Measurements from ENCODE around the gene CCDC88B. TPM values are rescaled to one million over a fixed set of nuclear protein-coding genes. Genes with fewer than 3 reads are reported as not detected.

Gene CCDC88B
- total and polyA plus RNA-seq, 4 donors: 13.6 to 56.8 (median 43.4) TPM

GRCh38 chr11:64318766-64319761, 20.9 kb upstream of the CCDC88B start:
- no peaks in the 10 kb centered on the region for H3K9me3 ChIP-seq (ENCODE audit: control insufficient read depth in 4 of 4, insufficient read depth in 3 of 4, low read length in 3 of 4)
- peaks cover 0 to 16% (median 3%) of the 10 kb centered on the region in 5 donors for H3K4me1 ChIP-seq (ENCODE audit: control insufficient read depth in 5 of 5, insufficient read depth in 5 of 5, low read length in 5 of 5)
- ATAC-seq (ENCODE audit: insufficient read depth, low FRiP score) (no peak), DNase-seq (no peak)
- TF ChIP-seq CTCF (IDR thresholded peaks at IDR 0.05; ENCODE audit: control extremely low read depth, extremely low read depth): no peak
- H3K27ac ChIP-seq (ENCODE audit: low read depth in 1 of 2, low read length in 1 of 2): peak overlapping the region; percentile 93 to 97
- no peaks in the 10 kb centered on the region for H3K27me3 ChIP-seq (ENCODE audit: control insufficient read depth in 3 of 3, insufficient read depth in 3 of 3, low read length in 2 of 3)
- H3K36me3 ChIP-seq (ENCODE audit: control insufficient read depth in 4 of 4, insufficient read depth in 4 of 4, low read length in 4 of 4): peaks cover 0 to 37% (median 5%) of the 10 kb centered on the region in 4 donors
- peak overlapping the region in 1 of 2 donors; percentile 75 for H3K9ac ChIP-seq (ENCODE audit: insufficient read depth in 1 of 2, low read length in 2 of 2)
- WGBS, 2 donors: 11 to 18% methylated on average over 18 of the region's 19 CpGs
- peak overlapping the region; percentile 73 for H3K4me3 ChIP-seq

GRCh38 chr11:64320556-64320955, 19.4 kb upstream of the CCDC88B start:
- WGBS, 2 donors: 92 to 96% methylated on average over 7 of the region's 7 CpGs
- no peak for DNase-seq
- no peak overlapping the region for H3K9ac ChIP-seq (ENCODE audit: insufficient read depth in 1 of 2, low read length in 2 of 2)
- no peaks in the 10 kb centered on the region for H3K27me3 ChIP-seq (ENCODE audit: control insufficient read depth in 3 of 3, insufficient read depth in 3 of 3, low read length in 2 of 3)
- H3K27ac ChIP-seq (ENCODE audit: low read depth in 1 of 2, low read length in 1 of 2): peak overlapping the region in 1 of 2 donors; percentile 80
- ATAC-seq (ENCODE audit: insufficient read depth, low FRiP score): no peak
- H3K36me3 ChIP-seq (ENCODE audit: control insufficient read depth in 4 of 4, insufficient read depth in 4 of 4, low read length in 4 of 4): peaks cover 0 to 23% (median under 1%) of the 10 kb centered on the region in 4 donors
- peaks cover 0 to 16% (median 3%) of the 10 kb centered on the region in 5 donors for H3K4me1 ChIP-seq (ENCODE audit: control insufficient read depth in 5 of 5, insufficient read depth in 5 of 5, low read length in 5 of 5)
- no peak for TF ChIP-seq CTCF (IDR thresholded peaks at IDR 0.05; ENCODE audit: control extremely low read depth, extremely low read depth)
- no peaks in the 10 kb centered on the region for H3K9me3 ChIP-seq (ENCODE audit: control insufficient read depth in 4 of 4, insufficient read depth in 3 of 4, low read length in 3 of 4)
- H3K4me3 ChIP-seq: no peak overlapping the region

- no peak overlapping the region for H3K4me3 ChIP-seq
- H3K36me3 ChIP-seq (ENCODE audit: control insufficient read depth in 4 of 4, insufficient read depth in 4 of 4, low read length in 4 of 4): peaks cover 0 to 21% (median under 1%) of the 10 kb centered on the region in 4 donors
- no peak overlapping the region for H3K9ac ChIP-seq (ENCODE audit: insufficient read depth in 1 of 2, low read length in 2 of 2)
- TF ChIP-seq CTCF (IDR thresholded peaks at IDR 0.05; ENCODE audit: control extremely low read depth, extremely low read depth): no peak
- no peak for ATAC-seq (ENCODE audit: insufficient read depth, low FRiP score)
- H3K4me1 ChIP-seq (ENCODE audit: control insufficient read depth in 5 of 5, insufficient read depth in 5 of 5, low read length in 5 of 5): peaks cover 0 to 16% (median 3%) of the 10 kb centered on the region in 5 donors
- 71 to 92% methylated on average over 5 of the region's 5 CpGs for WGBS, 2 donors
- peak overlapping the region in 1 of 2 donors; percentile 80 for H3K27ac ChIP-seq (ENCODE audit: low read depth in 1 of 2, low read length in 1 of 2)
- no peaks in the 10 kb centered on the region for H3K27me3 ChIP-seq (ENCODE audit: control insufficient read depth in 3 of 3, insufficient read depth in 3 of 3, low read length in 2 of 3)
- no peaks in the 10 kb centered on the region for H3K9me3 ChIP-seq (ENCODE audit: control insufficient read depth in 4 of 4, insufficient read depth in 3 of 4, low read length in 3 of 4)
- no peak for DNase-seq
These were observed 19.0 kb upstream of the CCDC88B start for GRCh38 chr11:64321026-64321425.

Data from lung (tissue), 12 donors.